Stimulated activated CD8-positive, alpha-beta memory T cell treated with anti-CD3 and anti-CD28 coated beads, Interleukin-15, amount 100 ng/mL, for 48 hours (primary cell): ENCODE data around the gene TMEM44.

Experiments
- DNase-seq, 2 donors: peaks; one replicate each; pipeline ENCODE4 v3.0.0-alpha.2; 2020; ENCODE audit warnings: low read depth in 2 of 2

Gene TMEM44, protein sequence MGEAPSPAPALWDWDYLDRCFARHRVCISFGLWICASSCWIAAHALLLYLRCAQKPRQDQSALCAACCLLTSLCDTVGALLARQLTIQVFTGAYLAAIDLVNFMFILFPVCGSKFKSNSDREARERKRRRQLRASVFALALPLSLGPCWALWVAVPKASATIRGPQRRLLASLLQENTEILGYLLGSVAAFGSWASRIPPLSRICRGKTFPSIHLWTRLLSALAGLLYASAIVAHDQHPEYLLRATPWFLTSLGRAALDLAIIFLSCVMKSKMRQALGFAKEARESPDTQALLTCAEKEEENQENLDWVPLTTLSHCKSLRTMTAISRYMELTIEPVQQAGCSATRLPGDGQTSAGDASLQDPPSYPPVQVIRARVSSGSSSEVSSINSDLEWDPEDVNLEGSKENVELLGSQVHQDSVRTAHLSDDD

DNA sequence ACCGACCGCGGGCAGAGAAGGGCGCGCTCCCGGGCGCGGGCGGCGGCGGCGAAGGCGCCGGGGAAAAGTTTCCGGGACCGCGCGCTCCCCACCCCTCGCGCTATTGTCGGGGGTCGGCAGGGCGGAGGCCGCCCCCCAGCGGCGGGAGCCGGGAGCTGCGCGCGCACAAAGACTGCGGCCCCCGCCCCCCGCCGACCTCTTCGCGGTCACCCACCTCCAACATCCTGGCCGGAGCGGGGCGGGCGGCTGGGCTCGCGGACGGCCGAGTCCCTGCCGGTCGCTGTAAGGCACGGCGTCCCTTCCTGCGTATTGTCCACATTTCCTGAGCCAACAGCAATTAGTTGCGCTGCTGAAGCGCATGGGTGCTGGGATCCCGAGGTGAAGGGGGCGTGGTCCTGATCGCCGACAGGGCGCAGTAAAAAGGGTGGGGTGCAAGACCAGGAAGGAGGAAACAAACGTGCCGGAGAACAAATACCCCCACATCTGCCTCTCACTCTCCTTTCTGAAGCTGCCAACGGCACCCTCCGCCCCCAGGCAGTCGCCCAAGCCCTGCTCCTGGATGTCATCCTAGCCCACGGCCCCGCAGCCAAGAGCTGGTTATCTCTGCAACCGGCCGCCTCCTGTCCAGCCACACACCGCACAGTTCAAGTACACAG lies at the start of gene TMEM44:
Gene TMEM44, minus strand, starts transcription at position 71 of the 656 bp plus-strand sequence. CDS start 204 bp downstream, outside the sequence.
- peak; percentile 44 to 49 for DNase-seq

DNA sequence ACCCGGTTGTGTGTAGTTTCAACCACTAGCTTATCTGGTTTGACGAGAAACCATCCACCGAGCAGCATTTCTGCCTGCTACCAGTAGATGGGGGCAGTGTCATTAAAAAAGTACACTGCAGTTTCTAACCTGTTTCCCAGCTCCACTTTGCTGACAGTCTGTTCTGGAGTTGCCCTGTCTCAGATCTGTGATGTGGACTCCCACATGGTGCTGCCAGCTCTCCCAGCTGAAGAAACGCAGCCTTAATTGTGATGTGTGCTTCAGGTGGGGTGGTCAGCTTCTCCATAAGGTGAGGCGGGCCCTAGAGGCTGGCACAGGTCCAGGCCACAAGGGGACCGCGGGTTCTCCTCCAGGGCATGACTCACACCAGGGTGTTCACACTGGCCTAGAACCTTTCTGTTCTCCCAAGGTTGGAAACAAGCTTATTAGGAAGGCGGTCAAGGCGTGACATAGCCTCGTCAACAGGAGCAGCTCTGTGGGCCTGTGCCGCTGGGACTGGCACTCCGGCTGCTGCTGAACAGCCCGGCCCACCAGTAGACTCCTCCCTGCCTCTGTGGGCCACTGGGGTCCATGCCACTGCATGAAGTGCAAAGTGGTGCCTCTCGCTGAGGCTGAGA lies 49.6 kb upstream of the TMEM44 start:
- peak; percentile 44 to 51 for DNase-seq

- no peak for DNase-seq
Measured at GRCh38 chr3:194682189-194682693, 49.0 kb upstream of the TMEM44 start.

DNA sequence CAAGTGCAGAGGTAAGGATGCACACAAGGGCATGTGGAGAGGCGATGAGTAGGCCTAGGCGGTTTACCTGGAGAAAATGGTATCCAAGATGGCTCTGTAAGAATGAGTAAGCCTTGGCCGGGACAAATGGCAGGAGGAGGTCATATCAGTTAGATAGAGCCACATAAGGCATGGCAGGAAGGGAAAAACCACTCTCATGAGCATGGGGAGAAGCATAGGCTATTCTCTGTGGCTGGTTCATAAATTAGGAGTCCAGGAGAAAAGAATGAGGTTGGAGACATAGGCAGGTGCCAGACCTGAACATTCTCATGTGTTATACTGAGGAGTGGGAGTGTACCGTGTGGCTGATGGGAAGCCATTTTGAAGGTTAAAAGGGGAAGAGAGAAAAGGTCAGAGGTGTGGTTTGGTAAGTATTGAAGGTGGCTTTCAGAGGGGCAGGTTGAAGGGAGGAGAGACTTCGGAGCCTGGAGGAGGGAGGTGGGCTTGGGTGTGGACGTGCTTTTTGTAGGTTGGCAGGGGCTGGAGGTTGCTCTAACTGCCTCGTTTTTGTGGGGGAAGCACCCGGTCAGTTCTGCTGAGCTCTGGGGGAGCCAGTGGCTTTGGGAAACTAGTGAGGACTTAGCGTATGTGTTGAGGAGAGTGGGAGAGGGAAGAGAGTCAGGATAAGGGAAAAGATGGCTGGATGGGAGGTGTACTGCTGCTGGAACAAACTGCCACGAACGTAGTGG lies 47.8 kb upstream of the TMEM44 start:
- no peak for DNase-seq

GRCh38 chr3:194676471-194676870 lies 43.3 kb upstream of the TMEM44 start:
- DNase-seq, result no peak

DNA sequence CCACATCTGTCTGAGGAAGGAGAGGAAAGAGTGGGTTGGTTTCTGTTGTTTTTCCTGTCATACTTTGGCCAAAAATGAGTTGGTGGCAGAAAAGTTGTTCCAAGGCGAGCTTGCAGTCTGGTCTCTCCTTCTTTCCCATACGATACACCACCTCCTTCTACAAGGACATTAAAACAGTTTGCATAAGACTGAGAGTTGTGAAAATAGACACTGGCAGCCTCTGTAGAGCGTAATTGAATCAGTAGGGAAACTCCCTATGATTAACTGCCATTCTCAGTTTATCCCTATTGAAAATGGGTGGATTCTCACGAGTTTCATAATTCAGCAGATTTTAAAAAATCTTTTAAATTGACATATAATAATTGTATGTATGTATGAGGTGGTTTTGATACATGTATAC lies 42.5 kb upstream of the TMEM44 start:
- no peak for DNase-seq

GRCh38 chr3:194675081-194675640 lies 41.9 kb upstream of the TMEM44 start:
- peak; percentile 68 to 75 for DNase-seq

DNA sequence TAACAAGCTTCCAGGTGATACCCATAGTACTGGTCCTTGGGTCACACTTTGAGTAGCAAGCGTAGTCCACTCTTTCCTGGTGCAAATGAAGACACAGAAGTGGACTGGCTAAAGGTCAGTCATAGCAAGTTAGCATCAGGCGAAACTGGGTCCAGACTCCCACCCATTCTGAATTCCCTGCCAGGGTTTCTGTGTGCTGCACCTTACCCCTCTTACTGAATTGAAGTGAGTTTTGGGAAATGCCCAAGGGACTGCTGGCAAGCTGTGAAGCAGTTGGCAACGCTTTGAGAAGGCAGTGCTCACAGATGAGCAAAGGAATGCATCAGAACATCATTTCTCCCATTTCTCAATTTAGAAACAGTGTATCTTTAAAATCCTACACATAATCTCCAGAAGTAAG lies 40.5 kb upstream of the TMEM44 start:
- no peak for DNase-seq

- DNase-seq, result no peak
Measured at GRCh38 chr3:194672876-194673275, 39.7 kb upstream of the TMEM44 start.

DNA sequence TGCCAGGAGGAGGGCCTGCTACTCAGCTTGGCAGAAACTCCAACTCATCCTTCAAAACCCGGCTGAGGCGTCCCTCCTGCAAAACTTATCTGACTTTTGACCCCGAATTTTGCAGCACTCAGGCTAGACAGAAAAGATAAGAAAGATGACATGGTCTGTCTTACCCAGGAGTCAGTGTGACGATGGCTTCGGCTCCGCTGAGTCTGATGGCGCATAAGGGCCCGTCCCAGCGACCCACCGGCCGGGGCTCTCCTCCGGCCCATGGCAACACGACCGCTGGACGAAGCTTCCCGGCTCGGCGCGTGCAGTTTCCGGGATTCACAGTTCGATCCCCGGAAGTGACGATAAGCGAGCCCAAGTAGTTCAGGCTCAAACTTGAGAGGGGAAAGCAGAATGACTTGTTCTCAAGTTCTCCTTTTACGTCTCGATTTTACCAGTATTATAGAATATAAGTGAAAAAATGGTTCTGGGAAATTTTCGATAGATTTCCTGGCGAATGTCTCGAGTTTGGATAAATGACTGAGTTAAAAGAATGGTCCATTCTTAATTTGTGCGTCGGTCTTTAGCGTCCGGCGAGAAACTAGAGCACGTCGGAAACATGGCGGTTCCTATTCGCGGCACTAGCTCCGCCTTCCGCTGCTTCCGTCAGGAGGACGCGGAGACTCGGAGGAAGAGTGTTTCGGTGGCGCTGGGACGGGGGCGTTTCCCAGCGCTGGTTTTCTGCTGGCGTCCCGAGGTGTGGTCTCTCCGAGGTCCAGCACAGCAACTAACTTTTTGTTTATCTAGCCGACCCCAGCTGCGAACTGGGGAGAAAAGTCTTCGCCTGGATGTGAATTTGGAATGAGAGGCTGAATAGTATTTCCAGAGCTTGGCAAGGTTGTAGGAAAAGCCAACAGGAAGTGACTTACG lies 38.9 kb upstream of the TMEM44 start, which contains the start of gene LSG1:
Gene LSG1, minus strand, starts transcription at position 292 of the 909 bp plus-strand sequence. Its CDS starts 29 bp downstream, at position 263.
- peak; percentile 75 to 82 for DNase-seq

DNA sequence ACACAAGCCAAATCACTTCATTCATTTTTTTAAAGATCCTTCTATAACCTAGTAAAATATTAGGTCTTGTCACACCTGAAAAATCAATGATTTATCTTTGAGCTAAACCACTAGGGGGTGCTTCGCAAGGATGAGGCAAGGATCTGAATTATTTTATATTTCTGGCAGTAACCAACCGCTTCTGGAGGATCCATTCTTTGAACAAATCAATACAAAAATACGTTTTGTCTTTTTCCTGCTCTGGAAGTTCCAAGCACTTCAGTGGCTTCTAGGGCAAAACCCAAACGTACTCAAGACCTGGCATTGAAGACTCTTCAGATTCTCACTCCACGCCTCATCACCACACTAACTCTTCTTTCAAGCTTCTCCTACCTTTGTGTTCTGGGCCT lies 38.3 kb upstream of the TMEM44 start:
- DNase-seq, result no peak

DNA sequence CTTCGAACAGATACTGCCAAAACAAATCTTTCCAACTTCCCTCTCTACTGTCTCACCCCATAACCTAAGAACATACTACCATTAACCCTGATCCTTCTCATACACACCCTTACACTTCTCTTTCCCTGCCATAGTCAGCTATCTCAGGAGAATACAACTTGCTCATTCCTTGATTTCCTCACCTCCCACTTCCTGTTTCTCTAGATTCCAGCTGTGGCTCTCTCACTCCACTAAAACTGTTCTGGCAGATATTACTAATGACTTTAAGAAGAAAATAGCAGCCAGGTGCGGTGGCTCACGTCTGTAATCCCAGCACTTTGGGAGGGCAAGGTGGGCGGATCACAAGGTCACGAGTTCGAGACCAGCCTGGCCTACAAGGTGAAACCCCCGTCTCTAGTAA lies 34.1 kb upstream of the TMEM44 start:
- DNase-seq, result no peak

DNA sequence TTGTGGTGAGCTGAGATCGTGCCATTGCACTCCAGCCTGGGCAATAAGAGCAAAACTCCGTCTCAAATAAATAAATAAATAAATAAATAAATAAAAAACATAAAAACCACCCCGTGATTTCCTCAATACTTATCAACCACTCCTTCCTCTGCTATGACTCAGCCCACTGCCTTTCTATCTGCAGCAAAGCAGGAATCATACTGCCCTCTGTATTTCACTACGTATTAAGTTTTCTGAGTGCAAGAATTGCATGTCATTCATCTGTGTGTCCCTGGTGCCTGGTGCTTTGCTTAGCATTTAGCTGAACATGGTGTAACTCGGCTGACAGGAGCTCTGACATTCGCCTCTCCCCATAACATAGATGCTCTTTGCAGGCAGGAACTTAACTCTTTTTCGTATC lies 31.6 kb upstream of the TMEM44 start:
- DNase-seq, result no peak

DNA sequence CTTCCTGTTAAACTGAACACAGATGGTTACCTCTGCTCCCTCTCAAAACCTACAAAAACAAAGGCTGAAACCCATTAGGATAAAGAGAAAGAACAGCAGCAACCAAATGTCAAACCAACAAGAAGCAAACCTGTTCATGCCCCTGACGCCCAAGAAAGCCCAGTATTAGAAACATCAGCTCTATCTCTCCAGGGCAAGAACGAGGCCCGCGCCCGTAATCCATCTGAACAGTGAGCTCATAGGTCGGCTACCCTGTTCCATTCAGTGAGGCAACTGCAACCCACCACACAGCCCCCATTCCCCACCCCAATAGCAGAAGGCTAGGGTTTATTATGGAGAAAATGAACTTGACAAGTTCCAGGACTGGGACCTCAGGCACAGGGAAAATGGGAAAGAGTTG lies 28.7 kb upstream of the TMEM44 start:
- no peak for DNase-seq

GRCh38 chr3:194661374-194661773 lies 28.2 kb upstream of the TMEM44 start:
- DNase-seq, result no peak

GRCh38 chr3:194659778-194660177 lies 26.6 kb upstream of the TMEM44 start:
- DNase-seq, result no peak

GRCh38 chr3:194658477-194659242 lies 25.4 kb upstream of the TMEM44 start:
- no peak for DNase-seq

- no peak for DNase-seq
Measured at GRCh38 chr3:194657439-194657838, 24.2 kb upstream of the TMEM44 start.

- no peak for DNase-seq
Measured at GRCh38 chr3:194654443-194654842, 21.2 kb upstream of the TMEM44 start.

GRCh38 chr3:194647747-194648146 lies 14.5 kb upstream of the TMEM44 start:
- DNase-seq, result no peak
